ENCODE results near the gene AP3S2. TPM values are rescaled to one million over a fixed set of nuclear protein-coding genes. Genes with fewer than 3 reads are reported as not detected.
A peak's percentile ranks its signal among the peaks of the same experiment; 100 is the strongest.
"Not testable (repeated sequence)": the region's sequence is repeated elsewhere in the genome, so short reads cannot be mapped to it uniquely, and the experiment has no call there.

AP3S2 gene
- total RNA-seq, 4 donors from 2014 or later, result 20.9 to 90.0 (median 72.6) TPM

DNA sequence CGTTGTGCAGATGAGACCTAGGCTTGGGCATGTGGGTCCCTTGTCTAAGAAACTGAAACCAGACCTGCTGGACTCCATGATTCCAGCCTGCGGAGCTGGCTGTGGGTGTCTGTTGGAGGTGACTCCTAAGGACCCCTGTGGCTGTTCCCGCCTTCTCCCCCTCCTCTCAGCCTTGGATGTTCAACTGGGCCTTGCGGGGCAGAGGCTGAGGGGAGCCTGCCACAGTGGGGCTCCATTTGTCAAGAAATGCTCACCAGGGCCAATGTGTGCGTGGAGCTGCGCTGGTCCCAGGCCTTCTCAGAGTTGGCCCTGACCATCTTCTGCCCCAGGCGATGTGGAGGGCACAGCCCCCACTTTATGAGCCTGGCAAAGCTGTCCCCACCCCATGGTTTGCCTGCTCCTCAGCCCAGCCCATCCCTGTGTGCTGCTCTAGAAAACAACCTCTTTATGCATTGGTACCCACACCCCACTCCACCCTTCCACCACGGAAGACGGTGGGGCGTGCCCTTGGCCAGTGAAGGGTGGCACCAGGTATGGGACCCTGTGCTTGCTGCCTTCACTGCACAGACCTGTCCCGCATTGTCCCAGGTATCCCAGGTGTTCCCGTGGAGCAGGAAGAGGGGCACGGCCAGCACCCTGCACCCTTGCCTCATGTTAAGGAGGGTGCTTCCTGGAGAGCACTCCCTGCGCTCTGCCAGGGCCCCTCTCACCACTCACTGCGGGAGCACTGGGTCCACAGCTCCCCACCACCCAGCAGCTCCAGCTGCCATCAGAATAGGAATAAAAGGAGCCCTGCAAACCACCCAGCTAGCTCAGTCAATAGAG lies 109.7 kb downstream of the AP3S2 start:
- TF ChIP-seq POLR2AphosphoS5 (IDR thresholded peaks at IDR 0.05) (no peak), EP300 (IDR thresholded peaks at IDR 0.05; ENCODE audit: low read depth) (no peak), POLR2A (IDR thresholded peaks at IDR 0.05) (no peak)
- TF ChIP-seq, protein P1, sequence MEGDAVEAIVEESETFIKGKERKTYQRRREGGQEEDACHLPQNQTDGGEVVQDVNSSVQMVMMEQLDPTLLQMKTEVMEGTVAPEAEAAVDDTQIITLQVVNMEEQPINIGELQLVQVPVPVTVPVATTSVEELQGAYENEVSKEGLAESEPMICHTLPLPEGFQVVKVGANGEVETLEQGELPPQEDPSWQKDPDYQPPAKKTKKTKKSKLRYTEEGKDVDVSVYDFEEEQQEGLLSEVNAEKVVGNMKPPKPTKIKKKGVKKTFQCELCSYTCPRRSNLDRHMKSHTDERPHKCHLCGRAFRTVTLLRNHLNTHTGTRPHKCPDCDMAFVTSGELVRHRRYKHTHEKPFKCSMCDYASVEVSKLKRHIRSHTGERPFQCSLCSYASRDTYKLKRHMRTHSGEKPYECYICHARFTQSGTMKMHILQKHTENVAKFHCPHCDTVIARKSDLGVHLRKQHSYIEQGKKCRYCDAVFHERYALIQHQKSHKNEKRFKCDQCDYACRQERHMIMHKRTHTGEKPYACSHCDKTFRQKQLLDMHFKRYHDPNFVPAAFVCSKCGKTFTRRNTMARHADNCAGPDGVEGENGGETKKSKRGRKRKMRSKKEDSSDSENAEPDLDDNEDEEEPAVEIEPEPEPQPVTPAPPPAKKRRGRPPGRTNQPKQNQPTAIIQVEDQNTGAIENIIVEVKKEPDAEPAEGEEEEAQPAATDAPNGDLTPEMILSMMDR (IDR thresholded peaks at IDR 0.05), result no peak
- intact Hi-C loops (cut with DNase I; ENCODE audit: low total_unique reads), result no loop called here
- peak; percentile 73 for DNase-seq
- peaks cover 30 to 68% (median 46%) of the 10 kb centered on the region in 4 donors for H3K4me1 ChIP-seq
- no peak overlapping the region for H3K4me3 ChIP-seq
- H3K27ac ChIP-seq, result peak overlapping the region; percentile 87 to 90 (median 89)
- no peaks in the 10 kb centered on the region for H3K36me3 ChIP-seq
- peaks cover 0 to 3% of the 10 kb centered on the region in 2 donors for H3K9me3 ChIP-seq
- no peaks in the 10 kb centered on the region for H3K27me3 ChIP-seq
- in situ Hi-C loops (cut with MboI; ENCODE audit: low pct_ligation_motif_present in 1 of 4, low pct_unique_long_range_greater_than_20kb in 1 of 4, low sequenced_read_pairs in 3 of 4), result no loop called here
- 78% methylated on average over 15 of the region's 15 CpGs; no CpG with 5 or more reads in 1 of the 2 donors for WGBS, 2 donors (ENCODE audit: low coverage in 1 of 2)

DNA sequence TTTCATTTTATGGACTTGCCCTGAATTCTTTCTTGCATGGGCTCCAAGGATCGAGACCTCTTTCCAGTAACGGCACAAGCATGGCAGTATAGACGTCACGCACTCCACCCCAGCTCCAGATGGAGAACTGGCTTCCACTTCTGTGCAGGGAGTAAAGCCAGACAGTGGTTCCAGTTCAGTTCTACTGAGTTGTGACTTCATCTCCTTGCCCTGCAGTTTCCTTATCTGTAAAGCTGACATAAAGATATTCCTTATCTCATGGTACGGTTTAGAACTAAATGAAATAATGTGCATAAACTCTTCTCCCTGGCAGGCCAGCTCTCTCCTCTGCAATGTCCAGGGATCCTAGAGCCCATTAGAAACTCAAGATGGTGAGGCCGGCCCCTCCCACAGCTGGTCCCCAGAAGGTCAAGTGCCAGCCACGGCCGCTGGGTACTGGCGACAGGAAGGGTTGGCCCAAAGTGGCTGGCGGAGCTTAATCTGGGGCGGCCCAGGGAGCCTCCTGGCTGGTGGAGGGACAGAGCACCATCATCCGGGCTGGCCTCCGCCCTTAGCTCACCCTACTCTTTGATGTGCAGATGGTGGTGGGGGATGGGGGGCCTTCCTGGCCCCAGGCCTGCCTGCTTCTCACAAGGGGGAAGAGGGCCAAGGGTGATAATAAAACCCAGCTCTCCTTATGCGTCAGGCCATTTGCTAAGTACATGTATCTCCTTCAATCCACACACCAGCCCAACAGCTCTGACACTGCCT lies 110.5 kb downstream of the AP3S2 start:
- no peak for DNase-seq
- TF ChIP-seq POLR2A (IDR thresholded peaks at IDR 0.05) (no peak), EP300 (IDR thresholded peaks at IDR 0.05; ENCODE audit: low read depth) (no peak), POLR2AphosphoS5 (IDR thresholded peaks at IDR 0.05) (no peak)
- TF ChIP-seq, protein P1 (IDR thresholded peaks at IDR 0.05), result no peak
- Histone ChIP-seq H3K36me3 (no peaks in the 10 kb centered on the region), H3K9me3 (peaks cover 0 to 3% of the 10 kb centered on the region in 2 donors), H3K27me3 (no peaks in the 10 kb centered on the region), H3K4me1 (peaks cover 30 to 73% (median 46%) of the 10 kb centered on the region in 4 donors), H3K27ac (peak overlapping the region; percentile 87 to 90 (median 89)), H3K4me3 (no peak overlapping the region)
- in situ Hi-C loops (cut with MboI; ENCODE audit: low pct_ligation_motif_present in 1 of 4, low pct_unique_long_range_greater_than_20kb in 1 of 4, low sequenced_read_pairs in 3 of 4), result no loop called here
- whole genome bisulfite sequencing, 2 donors (ENCODE audit: low coverage in 1 of 2), result 67 to 74% methylated on average over 4 to 12 of the region's 14 CpGs
- intact Hi-C loops (cut with DNase I; ENCODE audit: low total_unique reads), result no loop called here

DNA sequence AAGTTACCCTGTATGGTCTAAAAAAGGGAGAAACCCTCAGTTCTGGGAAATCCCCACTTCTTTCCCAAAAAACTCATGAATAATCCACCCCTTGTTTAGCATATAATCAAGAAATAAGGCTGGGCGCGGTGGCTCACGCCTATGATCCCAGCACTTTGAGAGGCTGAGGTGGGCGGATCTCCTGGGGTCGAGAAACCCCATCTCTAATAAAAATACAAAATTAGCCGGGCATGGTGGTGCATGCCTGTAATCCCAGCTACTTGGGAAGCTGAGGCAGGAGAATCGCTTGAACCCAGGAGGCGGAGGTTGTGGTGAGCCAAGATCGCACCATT lies 111.2 kb downstream of the AP3S2 start:
- WGBS, 2 donors (ENCODE audit: low coverage in 1 of 2), result 81% methylated on average over 9 of the region's 9 CpGs; no CpG with 5 or more reads in 1 of the 2 donors
- intact Hi-C loops (cut with DNase I; ENCODE audit: low total_unique reads); in situ Hi-C loops (cut with MboI; ENCODE audit: low pct_ligation_motif_present in 1 of 4, low pct_unique_long_range_greater_than_20kb in 1 of 4, low sequenced_read_pairs in 3 of 4); H3K9me3 ChIP-seq; H3K36me3 ChIP-seq; H3K4me3 ChIP-seq; DNase-seq; H3K27me3 ChIP-seq: not testable (repeated sequence)
- peaks cover 30 to 73% (median 46%) of the 10 kb centered on the region in 4 donors for H3K4me1 ChIP-seq
- peak overlapping the region; percentile 87 to 90 (median 89) for H3K27ac ChIP-seq

DNA sequence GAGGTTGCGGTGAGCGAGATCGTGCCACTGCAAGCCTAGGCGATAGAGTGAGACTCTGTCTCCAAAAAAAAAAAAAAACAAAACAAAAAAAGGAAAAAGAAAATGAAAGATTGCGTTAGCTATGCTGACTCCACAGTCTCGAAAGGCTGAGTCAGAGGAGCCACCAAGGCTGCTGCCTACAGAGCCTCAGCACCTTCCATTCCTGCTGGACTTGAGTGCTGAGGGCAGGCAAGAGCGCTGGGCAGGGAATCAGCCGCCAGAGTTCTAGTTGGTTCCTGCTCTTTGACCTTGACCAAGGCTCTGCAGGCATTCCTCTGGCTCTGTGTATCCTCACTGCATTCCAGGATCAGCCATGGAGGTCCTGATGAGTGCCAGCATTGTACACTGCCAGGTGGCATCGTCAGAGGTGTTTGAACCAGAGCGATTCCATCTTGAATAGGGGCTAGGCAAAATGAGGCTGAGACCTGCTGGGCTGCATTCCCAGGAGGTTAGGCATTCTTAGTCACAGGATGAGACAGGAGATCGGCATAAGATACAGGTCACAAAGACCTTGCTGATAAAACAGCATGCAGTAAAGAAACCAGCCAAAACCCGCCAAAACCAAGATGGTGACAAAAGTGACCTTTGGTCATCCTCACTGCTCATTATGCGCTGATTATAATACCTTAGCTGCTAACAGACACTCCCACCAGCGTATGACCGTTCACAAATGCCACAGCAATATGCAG lies 111.7 kb downstream of the AP3S2 start:
- in situ Hi-C loops (cut with MboI; ENCODE audit: low pct_ligation_motif_present in 1 of 4, low pct_unique_long_range_greater_than_20kb in 1 of 4, low sequenced_read_pairs in 3 of 4), result no loop called here
- TF ChIP-seq EP300 (IDR thresholded peaks at IDR 0.05; ENCODE audit: low read depth) (no peak), POLR2AphosphoS5 (IDR thresholded peaks at IDR 0.05) (no peak), POLR2A (IDR thresholded peaks at IDR 0.05) (no peak)
- TF ChIP-seq, protein P1 (IDR thresholded peaks at IDR 0.05), result no peak
- Histone ChIP-seq H3K36me3 (no peaks in the 10 kb centered on the region), H3K9me3 (no peaks in the 10 kb centered on the region), H3K4me1 (peaks cover 30 to 73% (median 46%) of the 10 kb centered on the region in 4 donors), H3K27me3 (no peaks in the 10 kb centered on the region), H3K27ac (peak overlapping the region; percentile 87 to 90 (median 89)), H3K4me3 (no peak overlapping the region)
- peak; percentile 37 for DNase-seq
- intact Hi-C loops (cut with DNase I; ENCODE audit: low total_unique reads), result no loop called here
- WGBS, 2 donors (ENCODE audit: low coverage in 1 of 2), result 70 to 77% methylated on average over 7 to 15 of the region's 15 CpGs

Data from transverse colon (tissue), 4 donors.